IMR-90 (cell line): ENCODE data around the gene SF3B5.

Experiments used
- BHLHE40 ChIP-seq: fragments of 150-350 bp; IDR thresholded peaks from 2 replicates; pipeline ENCODE4 v1.6.1; 2016; ENCODE audit warnings: mild to moderate bottlenecking, low read depth, low read length
- CEBPB ChIP-seq: IDR thresholded peaks from 2 replicates; pipeline ENCODE4 v1.6.1; 2012; ENCODE audit warnings: low read depth, low read length, improper control_type of control experiment
- CHD1 ChIP-seq: IDR thresholded peaks from 2 replicates; pipeline ENCODE4 v1.6.1; 2012; ENCODE audit warnings: low read depth, low read length, improper control_type of control experiment
- CTCF ChIP-seq: conservative IDR thresholded peaks from 2 replicates; pipeline ENCODE4 v1.5.1; 2012; ENCODE audit warnings: mild to moderate bottlenecking, low read depth, low read length, improper control_type of control experiment
- FOS ChIP-seq: fragments of 150-350 bp; IDR thresholded peaks from 2 replicates; pipeline ENCODE4 v1.6.1; 2016; ENCODE audit warnings: low read depth, low read length
- MAFK ChIP-seq: IDR thresholded peaks from 2 replicates; pipeline ENCODE4 v1.6.1; 2012; ENCODE audit warnings: low read depth, low read length, improper control_type of control experiment
- MAZ ChIP-seq: IDR thresholded peaks from 2 replicates; pipeline ENCODE4 v1.6.1; 2012; ENCODE audit warnings: low read depth, mild to moderate bottlenecking, low read length, improper control_type of control experiment, moderate library complexity, borderline replicate concordance
- NFE2L2 ChIP-seq: fragments of 150-350 bp; IDR thresholded peaks from 2 replicates; pipeline ENCODE4 v1.6.1; 2016; ENCODE audit warnings: low read depth, mild to moderate bottlenecking, low read length
- POLR2A ChIP-seq: IDR thresholded peaks from 2 replicates; pipeline ENCODE4 v1.6.1; 2012; ENCODE audit warnings: mild to moderate bottlenecking, low read depth, low read length
- RAD21 ChIP-seq: IDR thresholded peaks from 2 replicates; pipeline ENCODE4 v1.6.1; 2012; ENCODE audit warnings: low read length, improper control_type of control experiment
- RFX5 ChIP-seq: IDR thresholded peaks from 2 replicates; pipeline ENCODE4 v1.8.0; 2012; ENCODE audit warnings: low read depth, mild to moderate bottlenecking, low read length, moderate library complexity
- SMC3 ChIP-seq: fragments of 150-350 bp; IDR thresholded peaks from 2 replicates; pipeline ENCODE4 v1.6.1; 2016; ENCODE audit warnings: low read depth, mild to moderate bottlenecking, antibody characterized with exemption, low read length, moderate library complexity
- USF2 ChIP-seq: fragments of 150-350 bp; IDR thresholded peaks from 2 replicates; pipeline ENCODE4 v1.6.1; 2017; ENCODE audit warnings: mild to moderate bottlenecking, antibody characterized with exemption, low read length, low read depth
- TF ChIP-seq, protein P1 (sequence below): fragments of 150-350 bp; IDR thresholded peaks from 2 replicates; pipeline ENCODE4 v1.6.1; 2016; ENCODE audit warnings: low read depth, mild to moderate bottlenecking, low read length, moderate library complexity, borderline replicate concordance

GRCh38 chr6:144064402-144065212, 30.8 kb downstream of the SF3B5 start:
- TF ChIP-seq CTCF (no peak), USF2 (no peak), MAZ (no peak), NFE2L2 (no peak), POLR2A (no peak), RFX5 (no peak), RAD21 (no peak), FOS (no peak), SMC3 (no peak), BHLHE40 (no peak), MAFK (no peak), CHD1 (no peak), CEBPB (no peak)
- TF ChIP-seq, protein P1, sequence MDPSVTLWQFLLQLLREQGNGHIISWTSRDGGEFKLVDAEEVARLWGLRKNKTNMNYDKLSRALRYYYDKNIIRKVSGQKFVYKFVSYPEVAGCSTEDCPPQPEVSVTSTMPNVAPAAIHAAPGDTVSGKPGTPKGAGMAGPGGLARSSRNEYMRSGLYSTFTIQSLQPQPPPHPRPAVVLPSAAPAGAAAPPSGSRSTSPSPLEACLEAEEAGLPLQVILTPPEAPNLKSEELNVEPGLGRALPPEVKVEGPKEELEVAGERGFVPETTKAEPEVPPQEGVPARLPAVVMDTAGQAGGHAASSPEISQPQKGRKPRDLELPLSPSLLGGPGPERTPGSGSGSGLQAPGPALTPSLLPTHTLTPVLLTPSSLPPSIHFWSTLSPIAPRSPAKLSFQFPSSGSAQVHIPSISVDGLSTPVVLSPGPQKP: no peak
